WTC11 (cell line): Measurements from ENCODE around the gene TMCC2.
"Not testable (repeated sequence)": the region's sequence is repeated elsewhere in the genome, so short reads cannot be mapped to it uniquely, and the experiment has no call there.

Source experiments
- NFATC4 ChIP-seq: fragments of 250-450 bp; sonication (Bioruptor Pico); IDR thresholded peaks from 2 replicates; pipeline ENCODE4 v1.9.0; 2021; ENCODE audit warnings: mild to moderate bottlenecking
- TCF7 ChIP-seq: sonication (generic); formaldehyde crosslinking; IDR thresholded peaks from 2 replicates; pipeline ENCODE4 v1.8.0; 2022; ENCODE audit warnings: mild to moderate bottlenecking, low read depth, missing genetic modification reagents, moderate library complexity
- ZNF232 ChIP-seq: sonication (generic); formaldehyde crosslinking; IDR thresholded peaks from 2 replicates; pipeline ENCODE4 v1.8.0; 2022; ENCODE audit warnings: mild to moderate bottlenecking, missing genetic modification reagents
- ZNF263 ChIP-seq: sonication (generic); formaldehyde crosslinking; IDR thresholded peaks from 2 replicates; pipeline ENCODE4 v1.8.1; 2022; ENCODE audit warnings: low read depth, mild to moderate bottlenecking, moderate library complexity, missing genetic modification reagents
- TF ChIP-seq, protein P1 (sequence below): fragments of 200-600 bp; IDR thresholded peaks from 2 replicates; pipeline ENCODE4 v1.8.0; 2022; ENCODE audit warnings: antibody characterized with exemption
- TF ChIP-seq, protein P2 (sequence below): sonication (generic); formaldehyde crosslinking; IDR thresholded peaks from 2 replicates; pipeline ENCODE4 v1.8.1; 2023; ENCODE audit warnings: mild to moderate bottlenecking, missing genetic modification reagents

DNA sequence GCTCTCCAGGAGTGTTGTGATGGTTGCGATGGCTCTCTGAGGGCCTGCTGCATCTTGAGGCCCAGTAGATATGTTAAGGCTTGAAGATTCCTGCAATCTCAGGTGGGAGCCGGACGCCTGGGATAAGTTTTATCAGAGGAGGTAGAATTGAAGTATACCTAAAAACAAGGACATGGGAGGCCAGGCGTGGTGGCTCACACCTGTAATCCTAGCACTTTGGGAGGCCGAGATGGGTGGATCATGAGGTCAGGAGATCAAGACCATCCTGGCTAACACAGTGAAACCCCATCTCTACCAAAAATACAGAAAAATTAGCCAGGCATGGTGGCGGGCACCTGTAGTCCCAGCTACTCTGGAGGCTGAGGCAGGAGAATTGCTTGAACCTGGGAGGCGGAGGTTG lies 6.2 kb downstream of the TMCC2 start:
- TF ChIP-seq, protein P1, sequence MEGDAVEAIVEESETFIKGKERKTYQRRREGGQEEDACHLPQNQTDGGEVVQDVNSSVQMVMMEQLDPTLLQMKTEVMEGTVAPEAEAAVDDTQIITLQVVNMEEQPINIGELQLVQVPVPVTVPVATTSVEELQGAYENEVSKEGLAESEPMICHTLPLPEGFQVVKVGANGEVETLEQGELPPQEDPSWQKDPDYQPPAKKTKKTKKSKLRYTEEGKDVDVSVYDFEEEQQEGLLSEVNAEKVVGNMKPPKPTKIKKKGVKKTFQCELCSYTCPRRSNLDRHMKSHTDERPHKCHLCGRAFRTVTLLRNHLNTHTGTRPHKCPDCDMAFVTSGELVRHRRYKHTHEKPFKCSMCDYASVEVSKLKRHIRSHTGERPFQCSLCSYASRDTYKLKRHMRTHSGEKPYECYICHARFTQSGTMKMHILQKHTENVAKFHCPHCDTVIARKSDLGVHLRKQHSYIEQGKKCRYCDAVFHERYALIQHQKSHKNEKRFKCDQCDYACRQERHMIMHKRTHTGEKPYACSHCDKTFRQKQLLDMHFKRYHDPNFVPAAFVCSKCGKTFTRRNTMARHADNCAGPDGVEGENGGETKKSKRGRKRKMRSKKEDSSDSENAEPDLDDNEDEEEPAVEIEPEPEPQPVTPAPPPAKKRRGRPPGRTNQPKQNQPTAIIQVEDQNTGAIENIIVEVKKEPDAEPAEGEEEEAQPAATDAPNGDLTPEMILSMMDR = not testable (repeated sequence)
- TF ChIP-seq, protein P2, sequence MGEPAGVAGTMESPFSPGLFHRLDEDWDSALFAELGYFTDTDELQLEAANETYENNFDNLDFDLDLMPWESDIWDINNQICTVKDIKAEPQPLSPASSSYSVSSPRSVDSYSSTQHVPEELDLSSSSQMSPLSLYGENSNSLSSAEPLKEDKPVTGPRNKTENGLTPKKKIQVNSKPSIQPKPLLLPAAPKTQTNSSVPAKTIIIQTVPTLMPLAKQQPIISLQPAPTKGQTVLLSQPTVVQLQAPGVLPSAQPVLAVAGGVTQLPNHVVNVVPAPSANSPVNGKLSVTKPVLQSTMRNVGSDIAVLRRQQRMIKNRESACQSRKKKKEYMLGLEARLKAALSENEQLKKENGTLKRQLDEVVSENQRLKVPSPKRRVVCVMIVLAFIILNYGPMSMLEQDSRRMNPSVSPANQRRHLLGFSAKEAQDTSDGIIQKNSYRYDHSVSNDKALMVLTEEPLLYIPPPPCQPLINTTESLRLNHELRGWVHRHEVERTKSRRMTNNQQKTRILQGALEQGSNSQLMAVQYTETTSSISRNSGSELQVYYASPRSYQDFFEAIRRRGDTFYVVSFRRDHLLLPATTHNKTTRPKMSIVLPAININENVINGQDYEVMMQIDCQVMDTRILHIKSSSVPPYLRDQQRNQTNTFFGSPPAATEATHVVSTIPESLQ (CRISPR knock-in tag) = not testable (repeated sequence)
- not testable (repeated sequence) for TF ChIP-seq ZNF232, ZNF263, TCF7, NFATC4 (CRISPR knock-in tag)
